SU-DHL-6 (cell line): ENCODE data around the gene TBC1D22A.

Experiments
- H2AFZ ChIP-seq: fragments of 200-600 bp; sonication (generic); 2 replicates; pipeline ENCODE4 v1.6.1; 2014; ENCODE audit warnings: low read depth, mild to moderate bottlenecking, moderate library complexity, mixed read lengths, antibody characterized with exemption, low read length; ENCODE audit not compliant: severe bottlenecking
- H3F3A ChIP-seq: fragments of 200-600 bp; shearing (Covaris generic); 2 replicates; pipeline ENCODE4 v1.6.0; 2016; ENCODE audit warnings: antibody characterized with exemption, mild to moderate bottlenecking; ENCODE audit not compliant: insufficient read depth
- H3K27ac ChIP-seq: fragments of 200-600 bp; sonication (generic); 2 replicates; pipeline ENCODE4 v1.5.1; 2016; ENCODE audit warnings: low read depth, mild to moderate bottlenecking, low read length, moderate library complexity, mixed read lengths
- H3K27me3 ChIP-seq: fragments of 200-600 bp; sonication (generic), shearing (Covaris generic); 2 replicates; pipeline ENCODE4 v1.6.0; 2014; ENCODE audit warnings: mild to moderate bottlenecking, low read length
- H3K36me3 ChIP-seq: fragments of 200-600 bp; sonication (generic); 2 replicates; pipeline ENCODE4 v1.6.1; 2014; ENCODE audit warnings: mild to moderate bottlenecking, low read length, mixed read lengths
- H3K4me2 ChIP-seq: fragments of 300-600, 200-600 bp; shearing (Covaris generic), sonication (generic); 2 replicates; pipeline ENCODE4 v1.6.0; 2014; ENCODE audit warnings: low read length, low read depth, mild to moderate bottlenecking; ENCODE audit not compliant: poor library complexity, severe bottlenecking
- H3K4me3 ChIP-seq: fragments of 200-600 bp; sonication (generic); 2 replicates; pipeline ENCODE4 v1.5.1; 2014; ENCODE audit warnings: antibody characterized with exemption, low read length, mild to moderate bottlenecking, mixed read lengths; ENCODE audit not compliant: insufficient read depth, poor library complexity, severe bottlenecking
- H3K79me2 ChIP-seq: fragments of 200-600 bp; sonication (generic); 2 replicates; pipeline ENCODE4 v1.6.1; 2014; ENCODE audit warnings: mild to moderate bottlenecking, low read length, moderate library complexity; ENCODE audit not compliant: insufficient read depth
- H3K9ac ChIP-seq: fragments of 200-600 bp; sonication (generic); 2 replicates; pipeline ENCODE4 v1.7.0; 2014; ENCODE audit warnings: mild to moderate bottlenecking, low read length
- H3K9me2 ChIP-seq: fragments of 200-600 bp; sonication (generic); replicated peaks from 2 replicates; pipeline ENCODE4 v1.6.1; 2014; ENCODE audit warnings: low read length; ENCODE audit not compliant: insufficient read depth
- H3K9me3 ChIP-seq: fragments of 200-600 bp; sonication (generic); 2 replicates; pipeline ENCODE4 v1.6.1; 2014; ENCODE audit warnings: low read length, mixed read lengths; ENCODE audit not compliant: insufficient read depth
- H4K20me1 ChIP-seq: fragments of 200-600 bp; sonication (generic); 2 replicates; pipeline ENCODE4 v1.6.1; 2014; ENCODE audit warnings: low read depth, mild to moderate bottlenecking, antibody characterized with exemption, low read length, moderate library complexity, mixed read lengths
- EZH2phosphoT487 ChIP-seq: fragments of 200-600 bp; sonication (generic), shearing (Covaris generic); conservative IDR thresholded peaks from 2 replicates; pipeline ENCODE4 v1.6.1; 2018; ENCODE audit warnings: mild to moderate bottlenecking, antibody characterized with exemption, low read length, moderate library complexity, mixed read lengths
- TF ChIP-seq, protein P1 (sequence below): fragments of 200-600 bp; sonication (generic); IDR thresholded peaks from one replicate; pipeline ENCODE4 v1.5.1; 2017; ENCODE audit warnings: antibody characterized with exemption, mild to moderate bottlenecking, low read length, moderate library complexity; ENCODE audit not compliant: insufficient read depth, poor library complexity, severe bottlenecking

The TBC1D22A gene

DNA sequence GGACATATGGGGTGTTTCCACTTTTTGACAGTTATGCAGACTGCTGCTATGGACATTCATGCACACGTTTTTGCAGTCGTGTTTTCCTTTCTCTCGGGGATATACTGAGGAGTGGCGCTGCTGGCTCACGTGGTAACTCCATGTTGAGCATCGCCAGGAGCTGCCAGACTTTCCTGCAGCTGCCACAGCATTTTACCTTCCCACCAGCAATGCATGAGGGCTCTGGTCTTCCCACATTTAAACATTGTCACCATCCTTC is 95.4 kb downstream of the TBC1D22A start:
- no peak overlapping the region for H2AFZ ChIP-seq
- no peaks in the 10 kb centered on the region for H3K27me3 ChIP-seq
- no peaks in the 10 kb centered on the region for H3K36me3 ChIP-seq
- H3F3A ChIP-seq = no peaks in the 10 kb centered on the region
- H3K9ac ChIP-seq = no peak overlapping the region
- H3K4me2 ChIP-seq = no peak overlapping the region
- TF ChIP-seq EZH2phosphoT487 = no peak
- TF ChIP-seq, protein P1, sequence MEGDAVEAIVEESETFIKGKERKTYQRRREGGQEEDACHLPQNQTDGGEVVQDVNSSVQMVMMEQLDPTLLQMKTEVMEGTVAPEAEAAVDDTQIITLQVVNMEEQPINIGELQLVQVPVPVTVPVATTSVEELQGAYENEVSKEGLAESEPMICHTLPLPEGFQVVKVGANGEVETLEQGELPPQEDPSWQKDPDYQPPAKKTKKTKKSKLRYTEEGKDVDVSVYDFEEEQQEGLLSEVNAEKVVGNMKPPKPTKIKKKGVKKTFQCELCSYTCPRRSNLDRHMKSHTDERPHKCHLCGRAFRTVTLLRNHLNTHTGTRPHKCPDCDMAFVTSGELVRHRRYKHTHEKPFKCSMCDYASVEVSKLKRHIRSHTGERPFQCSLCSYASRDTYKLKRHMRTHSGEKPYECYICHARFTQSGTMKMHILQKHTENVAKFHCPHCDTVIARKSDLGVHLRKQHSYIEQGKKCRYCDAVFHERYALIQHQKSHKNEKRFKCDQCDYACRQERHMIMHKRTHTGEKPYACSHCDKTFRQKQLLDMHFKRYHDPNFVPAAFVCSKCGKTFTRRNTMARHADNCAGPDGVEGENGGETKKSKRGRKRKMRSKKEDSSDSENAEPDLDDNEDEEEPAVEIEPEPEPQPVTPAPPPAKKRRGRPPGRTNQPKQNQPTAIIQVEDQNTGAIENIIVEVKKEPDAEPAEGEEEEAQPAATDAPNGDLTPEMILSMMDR = no peak
- peaks cover 12% of the 10 kb centered on the region for H4K20me1 ChIP-seq
- H3K4me3 ChIP-seq = no peak overlapping the region
- H3K79me2 ChIP-seq = peaks cover 67% of the 10 kb centered on the region
- no peaks in the 10 kb centered on the region for H3K9me3 ChIP-seq
- H3K27ac ChIP-seq = no peak overlapping the region
- H3K9me2 ChIP-seq = no peaks in the 10 kb centered on the region

GRCh38 chr22:46858181-46858771 is 95.8 kb downstream of the TBC1D22A start:
- Histone ChIP-seq H4K20me1 (peaks cover 12% of the 10 kb centered on the region), H2AFZ (no peak overlapping the region), H3K36me3 (no peaks in the 10 kb centered on the region), H3K27me3 (no peaks in the 10 kb centered on the region), H3K79me2 (peaks cover 71% of the 10 kb centered on the region), H3K9me3 (no peaks in the 10 kb centered on the region), H3K27ac (no peak overlapping the region), H3K9ac (no peak overlapping the region), H3F3A (no peaks in the 10 kb centered on the region), H3K4me3 (no peak overlapping the region), H3K9me2 (no peaks in the 10 kb centered on the region), H3K4me2 (no peak overlapping the region)
- TF ChIP-seq, protein P1 = no peak
- TF ChIP-seq EZH2phosphoT487 = no peak

- peaks cover 12% of the 10 kb centered on the region for H4K20me1 ChIP-seq
- H3F3A ChIP-seq = no peaks in the 10 kb centered on the region
- H3K9me3 ChIP-seq = no peaks in the 10 kb centered on the region
- H3K79me2 ChIP-seq = peaks cover 64% of the 10 kb centered on the region
- H3K9me2 ChIP-seq = no peaks in the 10 kb centered on the region
- no peaks in the 10 kb centered on the region for H3K27me3 ChIP-seq
- H3K9ac ChIP-seq = no peak overlapping the region
- H3K27ac ChIP-seq = no peak overlapping the region
- H3K4me3 ChIP-seq = no peak overlapping the region
- no peak overlapping the region for H3K4me2 ChIP-seq
- no peak overlapping the region for H2AFZ ChIP-seq
- TF ChIP-seq EZH2phosphoT487 = no peak
- TF ChIP-seq, protein P1 = no peak
- H3K36me3 ChIP-seq = no peaks in the 10 kb centered on the region
Observed at GRCh38 chr22:46860562-46860961, 98.1 kb downstream of the TBC1D22A start.
